Astrocyte (in vitro differentiated cells and primary cell): ENCODE results near the gene NR2C2. TPM values are rescaled to one million over a fixed set of nuclear protein-coding genes. Genes with fewer than 3 reads are reported as not detected.

Experiments used
- DNase-seq: peaks from one replicate; pipeline ENCODE4 v3.0.0-alpha.2; 2010; ENCODE audit warnings: low read depth
- FAIRE-seq: peaks from 2 replicates; lab custom pipeline; 2011; peaks lifted over from hg19 to GRCh38; lab: Jason Lieb, UNC
- H2AFZ ChIP-seq: 2 replicates; pipeline ENCODE4 v1.6.0; 2012; ENCODE audit warnings: low read depth, low read length, inconsistent platforms
- H3K27ac ChIP-seq: 2 replicates; pipeline ENCODE4 v1.5.1; 2011; ENCODE audit warnings: low read depth, low read length, inconsistent platforms
- H3K27me3 ChIP-seq: 2 replicates; pipeline ENCODE4 v1.6.0; 2011; ENCODE audit warnings: low read length, inconsistent platforms; ENCODE audit not compliant: insufficient read depth
- H3K36me3 ChIP-seq: 2 replicates; pipeline ENCODE4 v1.5.1; 2011; ENCODE audit warnings: low read length, inconsistent platforms; ENCODE audit not compliant: insufficient read depth
- H3K4me1 ChIP-seq: 2 replicates; pipeline ENCODE4 v1.5.1; 2011; ENCODE audit warnings: low read length, inconsistent platforms; ENCODE audit not compliant: insufficient read depth
- H3K4me2 ChIP-seq: 2 replicates; pipeline ENCODE4 v1.6.0; 2012; ENCODE audit warnings: low read length, inconsistent platforms
- H3K4me3 ChIP-seq: 2 replicates; pipeline ENCODE4 v1.5.1; 2011; ENCODE audit warnings: low read depth, mild to moderate bottlenecking, low read length, inconsistent platforms; ENCODE audit not compliant: insufficient read depth
- H3K79me2 ChIP-seq: 2 replicates; pipeline ENCODE4 v1.6.0; 2012; ENCODE audit warnings: mild to moderate bottlenecking, low read length, inconsistent platforms; ENCODE audit not compliant: insufficient read depth
- H3K9ac ChIP-seq: 2 replicates; pipeline ENCODE4 v1.6.0; 2012; ENCODE audit warnings: mild to moderate bottlenecking, low read length, inconsistent platforms
- H3K9me3 ChIP-seq: 2 replicates; pipeline ENCODE4 v1.5.1; 2012; ENCODE audit warnings: low read depth, mild to moderate bottlenecking, low read length, inconsistent platforms; ENCODE audit not compliant: insufficient read depth
- H4K20me1 ChIP-seq: 2 replicates; pipeline ENCODE4 v1.6.0; 2012; ENCODE audit warnings: low read length, inconsistent platforms; ENCODE audit not compliant: insufficient read depth
- H3K27ac Mint-ChIP-seq: one replicate; pipeline ENCODE4 v1.8.0; 2021; ENCODE audit warnings: mild to moderate bottlenecking, mixed read lengths; ENCODE audit not compliant: unreplicated experiment
- H3K27me3 Mint-ChIP-seq: one replicate; pipeline ENCODE4 v1.8.0; 2021; ENCODE audit warnings: low read depth, mixed read lengths; ENCODE audit not compliant: unreplicated experiment
- H3K36me3 Mint-ChIP-seq: one replicate; pipeline ENCODE4 v1.8.0; 2021; ENCODE audit warnings: low read depth, mixed read lengths; ENCODE audit not compliant: unreplicated experiment
- H3K4me1 Mint-ChIP-seq: one replicate; pipeline ENCODE4 v1.8.0; 2021; ENCODE audit warnings: low read depth, mixed read lengths; ENCODE audit not compliant: unreplicated experiment
- H3K4me3 Mint-ChIP-seq: one replicate; pipeline ENCODE4 v1.8.0; 2021; ENCODE audit warnings: mild to moderate bottlenecking, moderate library complexity, mixed read lengths; ENCODE audit not compliant: unreplicated experiment
- H3K9me3 Mint-ChIP-seq: one replicate; pipeline ENCODE4 v1.8.0; 2021; ENCODE audit warnings: mild to moderate bottlenecking, mixed read lengths; ENCODE audit not compliant: unreplicated experiment
- CTCF ChIP-seq: IDR thresholded peaks from 2 replicates; pipeline ENCODE4 v1.5.1; 2011; ENCODE audit warnings: low read depth, mild to moderate bottlenecking, inconsistent platforms, low read length, moderate library complexity; ENCODE audit not compliant: insufficient read depth
- EZH2 ChIP-seq: IDR thresholded peaks from 2 replicates; pipeline ENCODE4 v1.6.1; 2012; ENCODE audit warnings: mild to moderate bottlenecking, low read length, inconsistent platforms; ENCODE audit not compliant: insufficient read depth
- total RNA-seq: library from RNA; stranded (reverse); gene quantifications from 2 replicates; pipeline ENCODE4 v1.2.1, GENCODE V29; 2021

The NR2C2 gene
- total RNA-seq, 1 donor from 2014 or later: 36.3 TPM

- no peak overlapping the region for H3K4me3 ChIP-seq
- H3K4me2 ChIP-seq: peak overlapping the region; percentile 27
- peaks cover 16% of the 10 kb centered on the region for H3K27me3 Mint-ChIP-seq
- FAIRE-seq (no peak), DNase-seq (peak; percentile 26)
- no peak for TF ChIP-seq CTCF
- no peak for TF ChIP-seq EZH2
- H3K27me3 ChIP-seq: peaks cover 4% of the 10 kb centered on the region
- H3K9ac ChIP-seq: peak overlapping the region; percentile 1
- H3K36me3 Mint-ChIP-seq: no peaks in the 10 kb centered on the region
- H3K27ac ChIP-seq: no peak overlapping the region
- peaks cover 15% of the 10 kb centered on the region for H3K4me1 ChIP-seq
- H3K36me3 ChIP-seq: no peaks in the 10 kb centered on the region
- no peaks in the 10 kb centered on the region for H3K9me3 ChIP-seq
- H4K20me1 ChIP-seq: peaks cover 3% of the 10 kb centered on the region
- H2AFZ ChIP-seq: no peak overlapping the region
- peaks cover 5% of the 10 kb centered on the region for H3K9me3 Mint-ChIP-seq
- H3K27ac Mint-ChIP-seq: no peak overlapping the region
- peaks cover 15% of the 10 kb centered on the region for H3K4me1 Mint-ChIP-seq
- H3K79me2 ChIP-seq: no peaks in the 10 kb centered on the region
- H3K4me3 Mint-ChIP-seq: no peak overlapping the region
Measured at GRCh38 chr3:14921811-14922705, 25.3 kb upstream of the NR2C2 start.

GRCh38 chr3:14922863-14923262, 24.5 kb upstream of the NR2C2 start:
- H3K9me3 ChIP-seq: no peaks in the 10 kb centered on the region
- TF ChIP-seq CTCF (no peak), EZH2 (no peak)
- no peak for DNase-seq
- no peak overlapping the region for H3K4me3 Mint-ChIP-seq
- H2AFZ ChIP-seq: no peak overlapping the region
- H4K20me1 ChIP-seq: peaks cover 3% of the 10 kb centered on the region
- H3K4me2 ChIP-seq: no peak overlapping the region
- H3K36me3 ChIP-seq: no peaks in the 10 kb centered on the region
- peaks cover 15% of the 10 kb centered on the region for H3K4me1 ChIP-seq
- peaks cover 10% of the 10 kb centered on the region for H3K27me3 Mint-ChIP-seq
- no peak overlapping the region for H3K27ac Mint-ChIP-seq
- H3K27me3 ChIP-seq: peaks cover 3% of the 10 kb centered on the region
- no peak overlapping the region for H3K9ac ChIP-seq
- H3K9me3 Mint-ChIP-seq: peaks cover 2% of the 10 kb centered on the region
- H3K79me2 ChIP-seq: no peaks in the 10 kb centered on the region
- no peaks in the 10 kb centered on the region for H3K36me3 Mint-ChIP-seq
- no peak overlapping the region for H3K27ac ChIP-seq
- H3K4me1 Mint-ChIP-seq: peaks cover 15% of the 10 kb centered on the region
- no peak overlapping the region for H3K4me3 ChIP-seq
- FAIRE-seq: no peak

GRCh38 chr3:14923476-14923875, 23.9 kb upstream of the NR2C2 start:
- peaks cover 15% of the 10 kb centered on the region for H3K4me1 ChIP-seq
- Mint-ChIP-seq H3K4me1 (peaks cover 15% of the 10 kb centered on the region), H3K9me3 (no peaks in the 10 kb centered on the region), H3K27me3 (peaks cover 6% of the 10 kb centered on the region), H3K27ac (no peak overlapping the region), H3K36me3 (no peaks in the 10 kb centered on the region), H3K4me3 (no peak overlapping the region)
- no peak overlapping the region for H3K9ac ChIP-seq
- no peak overlapping the region for H2AFZ ChIP-seq
- H3K27ac ChIP-seq: no peak overlapping the region
- no peaks in the 10 kb centered on the region for H3K27me3 ChIP-seq
- H4K20me1 ChIP-seq: peaks cover 3% of the 10 kb centered on the region
- H3K9me3 ChIP-seq: no peaks in the 10 kb centered on the region
- DNase-seq: no peak
- no peaks in the 10 kb centered on the region for H3K79me2 ChIP-seq
- H3K36me3 ChIP-seq: no peaks in the 10 kb centered on the region
- no peak for TF ChIP-seq CTCF
- TF ChIP-seq EZH2: no peak
- no peak overlapping the region for H3K4me2 ChIP-seq
- FAIRE-seq: no peak
- H3K4me3 ChIP-seq: no peak overlapping the region
